GM12872 (cell line): Measurements from ENCODE around the gene AGBL4.

Experiments used
- CTCF ChIP-seq: IDR thresholded peaks from 3 replicates; pipeline ENCODE4 v1.5.1; 2011; ENCODE audit warnings: low read depth, mild to moderate bottlenecking, low read length, moderate library complexity; ENCODE audit not compliant: insufficient read depth

Gene AGBL4

DNA sequence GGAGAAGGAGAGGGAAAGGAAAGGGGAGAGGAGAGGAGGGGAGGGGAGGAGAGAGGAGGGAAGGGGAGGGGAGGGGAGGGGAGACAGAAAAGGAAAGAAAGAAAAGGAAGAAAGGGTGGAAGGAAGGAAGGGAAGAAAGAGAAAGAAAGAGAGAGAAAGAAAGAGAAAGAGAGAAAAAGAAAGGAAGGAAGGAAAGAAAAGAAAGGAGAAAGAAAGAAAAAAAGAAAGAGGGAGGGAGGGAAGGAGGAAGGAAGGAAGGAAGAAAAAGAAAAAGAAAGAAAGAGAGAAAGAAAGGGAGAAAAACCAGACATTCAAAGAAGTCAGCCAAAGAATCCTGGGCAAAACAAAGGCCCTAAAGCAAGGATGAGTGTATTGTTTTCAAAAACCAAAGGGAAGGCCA is 1426.1 kb downstream of the AGBL4 start:
- TF ChIP-seq CTCF = no peak

- no peak for TF ChIP-seq CTCF
These were observed 1427.7 kb downstream of the AGBL4 start for GRCh38 chr1:48596046-48596445.

DNA sequence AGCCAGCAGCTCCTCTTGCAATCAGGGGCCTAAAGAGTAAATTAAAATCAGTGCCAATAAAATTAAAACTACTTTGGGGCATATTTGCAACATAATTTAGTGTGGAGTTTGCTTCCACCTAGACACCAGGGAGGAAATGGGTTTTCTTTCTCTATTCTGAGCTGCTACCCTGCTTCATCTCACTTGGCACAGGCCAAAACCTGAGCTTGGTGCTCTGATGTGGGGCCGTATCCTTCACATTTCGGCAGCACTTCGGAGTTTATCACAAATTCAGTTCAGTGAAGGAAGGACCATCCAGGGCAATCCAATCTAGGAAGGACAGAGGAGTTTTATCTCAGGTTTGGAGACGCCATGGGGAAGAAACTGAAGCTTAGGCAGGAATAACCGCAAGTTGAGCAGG is 1428.1 kb downstream of the AGBL4 start:
- no peak for TF ChIP-seq CTCF

DNA sequence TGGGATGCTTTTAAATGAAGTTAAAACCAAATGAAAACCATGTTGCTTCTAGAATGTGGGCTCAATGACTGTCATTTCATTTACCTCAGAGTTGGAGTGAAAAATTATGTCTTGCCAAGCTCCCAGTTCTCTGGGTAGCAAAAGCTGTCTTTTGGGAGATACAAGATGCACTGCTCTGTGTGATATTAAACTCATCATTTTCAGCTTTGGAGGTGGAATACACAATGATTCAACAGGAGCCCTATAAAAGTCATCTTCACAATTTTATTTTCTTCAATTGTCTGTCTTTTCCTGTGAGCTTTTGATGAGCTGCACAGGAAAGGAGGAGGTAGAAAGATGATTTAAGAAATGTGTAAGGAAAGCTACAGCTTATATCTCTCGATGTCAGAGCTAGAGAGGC is 1431.4 kb downstream of the AGBL4 start:
- no peak for TF ChIP-seq CTCF

DNA sequence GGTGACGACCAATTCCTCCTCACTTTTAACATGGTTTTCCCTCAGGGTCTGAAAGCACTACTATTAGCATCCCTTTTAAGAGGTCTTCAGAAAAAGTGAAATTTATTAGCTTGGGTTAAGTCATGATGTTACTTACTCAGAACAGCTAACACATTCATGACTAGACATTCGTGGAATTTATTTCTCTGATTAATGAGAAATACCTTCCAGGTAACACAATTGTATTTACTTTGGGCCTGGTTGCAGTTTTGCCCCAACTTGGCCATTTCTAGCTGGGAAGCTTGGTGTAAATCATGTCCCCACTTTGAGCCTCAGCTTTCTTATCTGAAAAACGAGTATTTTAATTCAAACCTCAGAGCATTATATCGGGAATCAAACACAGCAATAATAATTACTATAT is 1432.6 kb downstream of the AGBL4 start:
- no peak for TF ChIP-seq CTCF

- no peak for TF ChIP-seq CTCF
These were observed 1435.7 kb downstream of the AGBL4 start for GRCh38 chr1:48588061-48588460.

GRCh38 chr1:48582408-48582807 is 1441.3 kb downstream of the AGBL4 start:
- TF ChIP-seq CTCF = no peak

- TF ChIP-seq CTCF = no peak
These were observed 1442.5 kb downstream of the AGBL4 start for GRCh38 chr1:48581270-48581669.
